Uterus (tissue), 2 donors: ENCODE results near the gene KHDC3L.

Experiments used
- CTCF ChIP-seq, 4 experiments: fragments of 200-600 bp in 2 of 4; fragments of 450-650 bp in 2 of 4; sonication (generic) in 2 of 4; IDR thresholded peaks; one replicate each; pipeline ENCODE4 v1.5.1; 2016 to 2019; ENCODE audit warnings: antibody characterized with exemption in 4 of 4, mild to moderate bottlenecking in 2 of 4, moderate library complexity in 1 of 4
- POLR2A ChIP-seq, 2 donors: fragments of 450-650 bp; IDR thresholded peaks; one replicate each; pipeline ENCODE4 v1.6.1; 2016; ENCODE audit warnings: antibody characterized with exemption in 2 of 2, mild to moderate bottlenecking in 1 of 2, moderate library complexity in 1 of 2

GRCh38 chr6:73369157-73369556 lies 6.7 kb downstream of the KHDC3L start:
- TF ChIP-seq CTCF (IDR thresholded peaks at IDR 0.05) = no peak
- TF ChIP-seq POLR2A (IDR thresholded peaks at IDR 0.05) = no peak
